NCI-H2029 treated with DMSO at 0.1 percent for 48 hours (cell line): ENCODE results near the gene NECTIN1.

Experiments
- DNase-seq: peaks from one replicate; lab custom pipeline; 2025; lab: John Stamatoyannopoulos, UW

NECTIN1 gene

DNA sequence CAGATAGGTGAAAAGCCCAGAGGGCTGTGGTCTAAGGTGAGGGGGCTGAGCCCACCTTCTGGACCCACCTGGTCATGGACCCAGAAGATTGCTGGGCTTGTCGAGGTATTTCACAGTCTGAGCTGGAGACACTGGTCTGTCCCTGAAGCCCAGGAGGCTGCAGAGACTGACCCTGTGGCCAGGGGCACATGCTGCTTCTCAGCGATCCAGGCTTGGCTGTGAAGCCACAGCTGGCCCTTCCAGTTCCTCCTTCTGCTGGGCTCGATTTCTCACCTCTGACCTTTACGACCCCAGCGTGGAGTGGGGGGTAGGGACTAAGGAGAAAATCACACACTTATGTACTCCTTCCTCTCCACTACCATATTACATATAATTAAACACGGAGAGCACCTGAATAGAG is 88.5 kb downstream of the NECTIN1 start:
- DNase-seq = no peak

GRCh38 chr11:119639642-119640205 is 89.3 kb downstream of the NECTIN1 start:
- DNase-seq = no peak

DNA sequence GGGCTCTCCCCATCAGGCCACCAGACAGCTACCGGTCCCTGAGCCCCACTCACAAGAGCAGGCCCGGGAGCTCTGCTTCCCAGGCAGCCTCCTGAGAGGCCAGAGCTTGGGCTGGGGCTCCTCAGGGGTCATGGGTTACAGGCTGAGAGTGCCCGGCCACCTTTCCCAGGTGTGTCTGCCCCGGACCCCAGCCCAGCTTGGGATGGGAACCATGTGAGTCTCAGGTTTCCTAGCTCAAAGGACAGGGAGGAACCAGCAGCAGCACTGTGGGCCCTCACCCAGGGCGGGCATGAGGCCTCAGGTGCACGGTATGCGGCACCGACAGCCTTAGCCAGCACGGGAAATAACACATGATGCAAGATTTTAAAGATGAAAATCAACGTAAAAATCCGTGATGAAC is 90.1 kb downstream of the NECTIN1 start:
- no peak for DNase-seq

DNA sequence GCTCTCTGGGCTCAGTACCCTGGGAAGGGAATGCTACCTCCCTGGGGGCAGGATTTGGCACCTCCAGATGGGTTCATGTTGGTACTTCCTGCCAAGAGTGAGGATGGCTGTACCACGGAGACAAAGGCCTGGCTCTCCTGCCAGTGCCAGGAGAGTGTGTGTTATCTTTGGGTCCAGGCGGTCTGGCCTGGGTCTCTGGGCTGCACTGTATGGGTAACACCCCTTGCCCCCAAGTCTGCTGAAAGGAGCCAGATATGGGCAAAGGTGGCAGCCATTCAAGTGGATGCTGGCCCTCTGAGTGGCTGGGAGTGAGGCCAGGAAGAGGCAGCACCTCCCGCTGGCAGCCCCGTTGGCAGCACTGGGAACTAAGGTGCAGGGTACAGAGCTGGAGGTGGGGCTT is 91.5 kb downstream of the NECTIN1 start:
- no peak for DNase-seq

GRCh38 chr11:119635776-119636175 is 93.2 kb downstream of the NECTIN1 start:
- DNase-seq = no peak

DNA sequence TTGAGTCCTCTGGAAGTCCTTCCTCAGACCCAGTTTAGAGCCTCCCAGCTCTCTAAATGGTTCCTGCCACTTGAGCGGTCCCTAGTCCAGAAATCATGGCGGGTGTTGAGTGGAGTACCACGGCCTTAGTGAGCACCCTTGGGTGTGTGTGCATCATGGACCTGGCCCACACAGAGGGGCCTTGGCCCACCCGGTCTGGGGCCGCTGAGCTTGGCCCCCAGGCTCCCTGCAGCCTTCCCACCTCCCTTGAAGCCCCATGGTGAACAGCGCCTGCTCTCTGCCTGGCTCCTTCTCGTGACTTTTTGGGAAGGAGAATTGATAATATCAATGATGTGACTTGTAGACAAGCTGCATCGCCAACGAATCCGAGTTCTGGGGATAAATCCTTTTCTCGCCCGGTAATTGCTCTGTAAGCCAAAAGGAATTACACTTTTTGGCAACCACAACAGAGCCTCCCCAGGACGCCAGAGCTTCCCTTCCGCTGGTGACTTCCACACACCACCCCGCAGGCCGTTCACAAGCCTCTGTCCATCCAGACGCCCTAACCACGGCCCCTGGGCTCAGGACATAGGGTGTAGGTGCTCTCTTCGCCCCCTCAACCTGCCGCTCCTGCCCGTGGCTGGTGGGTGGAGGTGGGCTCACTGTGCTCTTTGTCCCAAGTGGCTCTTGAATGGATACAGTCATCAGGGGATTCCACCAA is 93.8 kb downstream of the NECTIN1 start:
- no peak for DNase-seq

GRCh38 chr11:119634301-119634700 is 94.7 kb downstream of the NECTIN1 start:
- DNase-seq = no peak

GRCh38 chr11:119629834-119630624 is 99.0 kb downstream of the NECTIN1 start:
- no peak for DNase-seq

GRCh38 chr11:119629085-119629484 is 99.9 kb downstream of the NECTIN1 start:
- no peak for DNase-seq

- no peak for DNase-seq
Measured at GRCh38 chr11:119627286-119627685, 101.7 kb downstream of the NECTIN1 start.

GRCh38 chr11:119626871-119627270 is 102.1 kb downstream of the NECTIN1 start:
- no peak for DNase-seq

- DNase-seq = no peak
Measured at GRCh38 chr11:119626197-119626841, 102.7 kb downstream of the NECTIN1 start.

- DNase-seq = no peak
Measured at GRCh38 chr11:119625206-119625978, 103.6 kb downstream of the NECTIN1 start.

- no peak for DNase-seq
Measured at GRCh38 chr11:119624629-119625028, 104.4 kb downstream of the NECTIN1 start.

- DNase-seq = no peak
Measured at GRCh38 chr11:119624102-119624615, 104.8 kb downstream of the NECTIN1 start.

DNA sequence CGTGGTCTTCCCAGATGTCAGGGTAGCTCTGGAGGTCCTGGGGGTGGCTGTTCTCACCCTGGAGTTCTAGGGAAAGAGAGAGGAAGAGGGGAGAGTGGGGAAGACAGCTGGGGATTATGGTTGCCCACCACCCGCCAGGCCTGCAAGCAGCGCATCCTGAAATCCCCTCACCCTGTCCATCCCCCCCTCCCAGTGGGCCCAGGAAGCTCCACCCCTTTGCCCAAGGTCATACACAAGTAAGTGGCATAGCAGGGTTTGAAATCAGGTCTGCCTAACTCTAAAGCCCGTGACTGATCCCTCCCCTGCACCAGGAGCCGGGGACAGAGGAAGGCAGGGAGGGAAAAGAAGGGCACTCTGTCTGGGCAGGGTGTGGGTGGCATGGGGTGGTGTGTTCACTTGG is 105.3 kb downstream of the NECTIN1 start:
- no peak for DNase-seq

- DNase-seq = no peak
Measured at GRCh38 chr11:119622454-119623143, 106.4 kb downstream of the NECTIN1 start.

DNA sequence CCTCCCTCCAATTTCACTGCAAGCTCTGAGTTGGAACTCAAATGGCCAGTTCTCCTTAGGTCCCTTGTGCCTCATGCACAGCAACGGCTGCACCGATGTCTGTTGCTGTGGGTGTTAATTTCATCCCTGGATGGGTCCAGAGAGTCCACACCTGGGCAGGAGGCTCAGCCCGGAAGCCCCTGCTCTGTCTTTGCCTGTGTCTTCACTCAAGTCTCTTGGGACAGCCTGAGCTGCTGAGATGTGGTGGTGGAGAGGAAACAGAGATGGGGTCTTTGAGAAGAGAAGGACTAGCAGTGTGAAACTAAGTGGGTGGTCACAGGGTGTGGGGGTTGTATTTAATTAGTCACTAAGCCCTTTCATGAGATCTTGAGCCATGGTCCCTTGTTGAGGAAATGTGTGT is 109.3 kb downstream of the NECTIN1 start:
- no peak for DNase-seq

DNA sequence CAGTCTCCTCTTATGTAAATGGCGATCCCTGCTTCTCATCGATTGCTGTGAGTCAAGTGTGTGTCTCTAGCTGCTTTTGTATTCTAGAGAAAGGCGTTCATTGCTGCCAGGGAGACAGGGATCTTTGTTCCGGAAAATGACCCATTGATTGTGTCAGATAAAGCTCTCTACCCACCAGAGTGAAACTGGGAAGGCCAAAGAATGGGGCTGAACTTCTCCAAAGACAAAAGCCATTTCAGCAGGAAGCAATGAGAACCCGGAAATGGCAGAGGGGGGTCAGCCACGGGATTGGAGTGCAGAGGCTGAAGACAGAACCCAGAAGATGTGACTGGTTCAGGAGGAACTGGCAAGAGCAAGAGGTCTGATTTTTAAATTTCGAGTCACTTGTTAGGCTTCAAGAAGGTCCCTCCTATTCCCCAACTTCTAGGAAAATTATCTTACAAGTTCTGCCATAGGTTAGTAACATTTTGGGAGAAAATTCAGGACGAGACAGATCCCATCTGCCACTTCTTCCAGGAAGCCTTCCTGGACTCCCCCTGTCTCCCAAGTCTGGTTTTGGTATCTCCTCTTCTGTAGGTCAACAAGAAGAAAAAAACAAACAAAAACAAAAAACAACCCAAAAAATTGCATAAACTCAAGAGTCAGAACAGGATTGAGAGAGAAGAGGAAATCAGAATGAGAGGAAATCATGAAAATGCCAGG is 110.6 kb downstream of the NECTIN1 start:
- no peak for DNase-seq

- DNase-seq = no peak
Measured at GRCh38 chr11:119617340-119617713, 111.7 kb downstream of the NECTIN1 start.
